Transverse colon (tissue), 4 donors: ENCODE data around the gene COX6A2.

Source experiments
- POLR2AphosphoS5 ChIP-seq, 3 donors: sonication (generic); formaldehyde crosslinking; IDR thresholded peaks; one replicate each; pipeline ENCODE4 v1.6.1; 2016; ENCODE audit warnings: antibody characterized with exemption in 3 of 3
- TF ChIP-seq, protein P1 (sequence below), 5 experiments: fragments of 200-600 bp in 3 of 5; fragments of 450-650 bp in 2 of 5; sonication (generic) in 3 of 5; IDR thresholded peaks; 1 replicate in 2 of 5; 2 replicates in 3 of 5; pipeline ENCODE4 v1.5.1; 2016 to 2017; ENCODE audit warnings: antibody characterized with exemption in 5 of 5, inconsistent platforms in 3 of 5, mild to moderate bottlenecking in 2 of 5, moderate library complexity in 1 of 5

DNA sequence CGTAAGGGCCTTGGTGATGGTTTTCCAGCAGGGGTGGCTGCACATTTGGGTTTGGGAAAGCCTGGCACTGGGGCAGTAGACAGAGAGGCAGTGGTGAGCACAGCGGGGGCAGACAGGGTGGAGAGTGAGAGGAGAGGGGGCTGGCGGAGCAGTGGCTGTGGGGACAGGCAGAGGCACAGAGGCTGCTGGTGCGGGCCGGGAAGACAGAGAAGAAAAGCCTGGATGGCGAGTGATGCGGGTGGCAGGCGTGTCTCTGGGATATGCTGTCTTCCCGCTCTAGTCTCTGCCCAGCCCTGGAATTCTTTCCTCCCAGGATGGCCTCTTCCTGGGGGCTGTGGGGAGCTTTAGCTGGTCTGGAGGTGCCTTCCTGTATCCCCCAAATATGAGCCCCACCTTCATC is 18.1 kb downstream of the COX6A2 start:
- TF ChIP-seq, protein P1, sequence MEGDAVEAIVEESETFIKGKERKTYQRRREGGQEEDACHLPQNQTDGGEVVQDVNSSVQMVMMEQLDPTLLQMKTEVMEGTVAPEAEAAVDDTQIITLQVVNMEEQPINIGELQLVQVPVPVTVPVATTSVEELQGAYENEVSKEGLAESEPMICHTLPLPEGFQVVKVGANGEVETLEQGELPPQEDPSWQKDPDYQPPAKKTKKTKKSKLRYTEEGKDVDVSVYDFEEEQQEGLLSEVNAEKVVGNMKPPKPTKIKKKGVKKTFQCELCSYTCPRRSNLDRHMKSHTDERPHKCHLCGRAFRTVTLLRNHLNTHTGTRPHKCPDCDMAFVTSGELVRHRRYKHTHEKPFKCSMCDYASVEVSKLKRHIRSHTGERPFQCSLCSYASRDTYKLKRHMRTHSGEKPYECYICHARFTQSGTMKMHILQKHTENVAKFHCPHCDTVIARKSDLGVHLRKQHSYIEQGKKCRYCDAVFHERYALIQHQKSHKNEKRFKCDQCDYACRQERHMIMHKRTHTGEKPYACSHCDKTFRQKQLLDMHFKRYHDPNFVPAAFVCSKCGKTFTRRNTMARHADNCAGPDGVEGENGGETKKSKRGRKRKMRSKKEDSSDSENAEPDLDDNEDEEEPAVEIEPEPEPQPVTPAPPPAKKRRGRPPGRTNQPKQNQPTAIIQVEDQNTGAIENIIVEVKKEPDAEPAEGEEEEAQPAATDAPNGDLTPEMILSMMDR (IDR thresholded peaks at IDR 0.05), result no peak
- TF ChIP-seq POLR2AphosphoS5 (IDR thresholded peaks at IDR 0.05), result no peak
